ENCODE data around the gene APOBEC3B. TPM values are rescaled to one million over a fixed set of nuclear protein-coding genes. Genes with fewer than 3 reads are reported as not detected.

Gene APOBEC3B
- total and polyA plus RNA-seq, 9 of the 15 experiments (the other 6 are each of a cell fraction or from before 2014, with no cell fraction given) = 5.9 to 166 (median 43.2) TPM

DNA sequence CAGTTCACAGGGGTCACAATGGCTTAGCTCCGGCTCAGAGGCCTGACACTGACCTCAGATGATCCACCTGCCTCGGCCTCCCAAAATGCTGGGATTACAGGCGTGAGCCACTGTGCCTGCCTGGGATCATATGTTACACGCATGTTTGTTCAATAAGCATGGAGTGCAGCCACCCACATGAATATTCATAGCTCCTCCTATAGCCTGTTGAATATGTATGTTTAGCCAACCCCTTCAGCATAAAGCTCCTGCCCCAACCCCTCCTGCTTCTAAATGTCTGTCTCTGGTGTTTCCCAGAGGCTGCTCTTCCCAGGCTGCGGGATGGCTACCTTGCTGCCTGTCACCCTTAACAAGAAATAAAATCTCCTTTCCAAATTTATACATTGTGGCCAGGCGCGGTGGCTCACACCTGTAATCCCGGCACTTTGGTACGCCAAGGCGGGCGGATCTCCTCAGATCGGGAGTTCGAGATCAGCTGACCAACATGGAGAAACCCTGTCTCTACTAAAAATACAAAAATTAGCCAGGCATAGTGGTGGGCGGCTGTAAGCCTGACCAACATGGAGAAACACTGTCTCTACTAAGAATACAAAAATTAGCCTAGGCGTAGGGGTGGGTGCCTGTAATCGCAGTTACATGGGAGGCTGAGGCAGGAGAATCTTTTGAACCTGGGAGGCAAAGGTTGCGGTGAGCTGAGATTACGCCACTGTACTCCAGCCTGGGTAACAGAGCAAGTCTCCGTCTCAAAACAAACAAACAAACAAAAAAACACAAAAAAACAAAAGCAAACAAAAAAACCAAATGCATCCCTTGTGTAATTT is 57.4 kb downstream of the APOBEC3B start:
- Histone ChIP-seq H3K79me2 (ENCODE audit: control insufficient read depth, insufficient read depth, low read length) (peaks cover 14% of the 10 kb centered on the region), H3K27ac (ENCODE audit: extremely low read depth, low read depth, low read length) (no peak overlapping the region), H3K4me1 (replicated peaks in 1 of 2; ENCODE audit: control insufficient read depth in 2 of 2, insufficient read depth in 2 of 2, low read length in 2 of 2) (peaks cover 0 to 21% of the 10 kb centered on the region in 2 experiments; a peak in 4 of 5 replicates), H3K9ac (ENCODE audit: insufficient read depth in 1 of 2, low read depth in 2 of 2, low read length in 2 of 2) (no peak overlapping the region; a peak in 1 of 4 replicates), H3K27me3 (ENCODE audit: control insufficient read depth in 2 of 2, insufficient read depth in 2 of 2, low read length in 2 of 2) (no peaks in the 10 kb centered on the region), H4K20me1 (replicated peaks; ENCODE audit: control insufficient read depth, insufficient read depth, low read length) (no peaks in the 10 kb centered on the region), H3K4me3 (no peak overlapping the region), H3K9me1 (ENCODE audit: control insufficient read depth, insufficient read depth, low read length) (no peaks in the 10 kb centered on the region), H3K4me2 (ENCODE audit: insufficient read depth, low read length) (peak overlapping the region; percentile 49; the same call in 1 of the 2 replicates), H3K36me3 (ENCODE audit: control insufficient read depth, insufficient read depth, low read length) (no peaks in the 10 kb centered on the region), H3K9me3 (replicated peaks; ENCODE audit: control insufficient read depth, insufficient read depth, low read depth, low read length) (no peaks in the 10 kb centered on the region), H2AFZ (ENCODE audit: low read depth, low read length) (no peak overlapping the region)
- ChIA-PET CTCF (ENCODE audit: low intra/inter-chr PET ratio) (no interaction called here), POLR2A (interaction anchor here (1.1 kb wide), 1 partner anchor 55 kb away, joined by 3 read pairs; no protein-coding TSS in a partner anchor)
- DNase-seq (ENCODE audit: extremely low read depth in 1 of 4, low spot score in 3 of 4) (no peak), ATAC-seq (0 out of 3 replicates have a peak, but pooled peaks have one; percentile 16), FAIRE-seq (peak; percentile 75)
- in situ Hi-C loops (cut with MboI) (loop anchor here (5.0 kb wide), 1 partner anchor 38 kb away; the partner anchor contains the start of gene APOBEC3G), intact Hi-C loops (cut with micrococcal nuclease) (no loop called here)
- no TSS peak for BruUV-seq (replicated peaks)
- WGBS (ENCODE audit: insufficient coverage, low coverage, missing lambda C conversion rate) = 71% methylated on average over 15 of the region's 19 CpGs
- TF ChIP-seq SAFB2 (IDR thresholded peaks at IDR 0.05; ENCODE audit: borderline replicate concordance, low read depth, low read length, severe bottlenecking) (no peak), CBX5 (IDR thresholded peaks at IDR 0.05; ENCODE audit: borderline replicate concordance, low read depth) (no peak), ZNF324 (CRISPR knock-in tag; IDR thresholded peaks at IDR 0.05) (no peak), THRAP3 (IDR thresholded peaks at IDR 0.05; ENCODE audit: borderline replicate concordance) (0 out of 2 replicates have a peak, but pooled peaks have one; percentile 52), RFX7 (CRISPR knock-in tag; IDR thresholded peaks at IDR 0.05) (no peak)
- TF ChIP-seq, protein P1, sequence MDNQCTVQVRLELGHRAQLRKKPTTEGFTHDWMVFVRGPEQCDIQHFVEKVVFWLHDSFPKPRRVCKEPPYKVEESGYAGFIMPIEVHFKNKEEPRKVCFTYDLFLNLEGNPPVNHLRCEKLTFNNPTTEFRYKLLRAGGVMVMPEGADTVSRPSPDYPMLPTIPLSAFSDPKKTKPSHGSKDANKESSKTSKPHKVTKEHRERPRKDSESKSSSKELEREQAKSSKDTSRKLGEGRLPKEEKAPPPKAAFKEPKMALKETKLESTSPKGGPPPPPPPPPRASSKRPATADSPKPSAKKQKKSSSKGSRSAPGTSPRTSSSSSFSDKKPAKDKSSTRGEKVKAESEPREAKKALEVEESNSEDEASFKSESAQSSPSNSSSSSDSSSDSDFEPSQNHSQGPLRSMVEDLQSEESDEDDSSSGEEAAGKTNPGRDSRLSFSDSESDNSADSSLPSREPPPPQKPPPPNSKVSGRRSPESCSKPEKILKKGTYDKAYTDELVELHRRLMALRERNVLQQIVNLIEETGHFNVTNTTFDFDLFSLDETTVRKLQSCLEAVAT (IDR thresholded peaks at IDR 0.05) = 0 out of 4 replicates have a peak, but pooled peaks of 1 of the 2 experiments have one; percentile 62
- TF ChIP-seq, protein P2, sequence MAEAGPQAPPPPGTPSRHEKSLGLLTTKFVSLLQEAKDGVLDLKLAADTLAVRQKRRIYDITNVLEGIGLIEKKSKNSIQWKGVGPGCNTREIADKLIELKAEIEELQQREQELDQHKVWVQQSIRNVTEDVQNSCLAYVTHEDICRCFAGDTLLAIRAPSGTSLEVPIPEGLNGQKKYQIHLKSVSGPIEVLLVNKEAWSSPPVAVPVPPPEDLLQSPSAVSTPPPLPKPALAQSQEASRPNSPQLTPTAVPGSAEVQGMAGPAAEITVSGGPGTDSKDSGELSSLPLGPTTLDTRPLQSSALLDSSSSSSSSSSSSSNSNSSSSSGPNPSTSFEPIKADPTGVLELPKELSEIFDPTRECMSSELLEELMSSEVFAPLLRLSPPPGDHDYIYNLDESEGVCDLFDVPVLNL (CRISPR knock-in tag; IDR thresholded peaks at IDR 0.05; ENCODE audit: low read depth) = no peak
- TF ChIP-seq, protein P3, sequence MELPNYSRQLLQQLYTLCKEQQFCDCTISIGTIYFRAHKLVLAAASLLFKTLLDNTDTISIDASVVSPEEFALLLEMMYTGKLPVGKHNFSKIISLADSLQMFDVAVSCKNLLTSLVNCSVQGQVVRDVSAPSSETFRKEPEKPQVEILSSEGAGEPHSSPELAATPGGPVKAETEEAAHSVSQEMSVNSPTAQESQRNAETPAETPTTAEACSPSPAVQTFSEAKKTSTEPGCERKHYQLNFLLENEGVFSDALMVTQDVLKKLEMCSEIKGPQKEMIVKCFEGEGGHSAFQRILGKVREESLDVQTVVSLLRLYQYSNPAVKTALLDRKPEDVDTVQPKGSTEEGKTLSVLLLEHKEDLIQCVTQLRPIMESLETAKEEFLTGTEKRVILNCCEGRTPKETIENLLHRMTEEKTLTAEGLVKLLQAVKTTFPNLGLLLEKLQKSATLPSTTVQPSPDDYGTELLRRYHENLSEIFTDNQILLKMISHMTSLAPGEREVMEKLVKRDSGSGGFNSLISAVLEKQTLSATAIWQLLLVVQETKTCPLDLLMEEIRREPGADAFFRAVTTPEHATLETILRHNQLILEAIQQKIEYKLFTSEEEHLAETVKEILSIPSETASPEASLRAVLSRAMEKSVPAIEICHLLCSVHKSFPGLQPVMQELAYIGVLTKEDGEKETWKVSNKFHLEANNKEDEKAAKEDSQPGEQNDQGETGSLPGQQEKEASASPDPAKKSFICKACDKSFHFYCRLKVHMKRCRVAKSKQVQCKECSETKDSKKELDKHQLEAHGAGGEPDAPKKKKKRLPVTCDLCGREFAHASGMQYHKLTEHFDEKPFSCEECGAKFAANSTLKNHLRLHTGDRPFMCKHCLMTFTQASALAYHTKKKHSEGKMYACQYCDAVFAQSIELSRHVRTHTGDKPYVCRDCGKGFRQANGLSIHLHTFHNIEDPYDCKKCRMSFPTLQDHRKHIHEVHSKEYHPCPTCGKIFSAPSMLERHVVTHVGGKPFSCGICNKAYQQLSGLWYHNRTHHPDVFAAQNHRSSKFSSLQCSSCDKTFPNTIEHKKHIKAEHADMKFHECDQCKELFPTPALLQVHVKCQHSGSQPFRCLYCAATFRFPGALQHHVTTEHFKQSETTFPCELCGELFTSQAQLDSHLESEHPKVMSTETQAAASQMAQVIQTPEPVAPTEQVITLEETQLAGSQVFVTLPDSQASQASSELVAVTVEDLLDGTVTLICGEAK (IDR thresholded peaks at IDR 0.05) = 0 out of 2 replicates have a peak, but pooled peaks have one; percentile 30
- TF ChIP-seq, protein P3 (CRISPR knock-in tag; IDR thresholded peaks at IDR 0.05) = no peak

Data from K562 (cell line).